ENCODE data around the gene ARID5B. TPM values are rescaled to one million over a fixed set of nuclear protein-coding genes. Genes with fewer than 3 reads are reported as not detected.

The ARID5B gene
- total RNA-seq, 1 experiment from 2014 or later: 15.7 TPM

Other genes starting within 250 kb of the ARID5B start
- gene CABCOCO1, start 238.8 kb upstream of the ARID5B start, total RNA-seq (2014; rRNA removed; shearing (Covaris generic)): not detected in 2 replicates